ENCODE results near the gene OLFM3. TPM values are rescaled to one million over a fixed set of nuclear protein-coding genes. Genes with fewer than 3 reads are reported as not detected.

The OLFM3 gene
- total RNA-seq, 3 donors from 2014 or later: 0.12 to 2.6 (median 0.22) TPM

- Histone ChIP-seq H3K4me1 (ENCODE audit: low read depth) (no peaks in the 10 kb centered on the region), H3K9me3 (no peaks in the 10 kb centered on the region), H3K4me3 (no peak overlapping the region), H3K36me3 (ENCODE audit: low read depth) (no peaks in the 10 kb centered on the region)
- ATAC-seq: no peak
- no peak for TF ChIP-seq CTCF (IDR thresholded peaks at IDR 0.05)
- DNase-seq: no peak
- intact Hi-C loops (cut with DNase I, micrococcal nuclease): no loop called here
Observed at GRCh38 chr1:101965341-101965740, 31.4 kb downstream of the OLFM3 start.

GRCh38 chr1:101964708-101965107 lies 32.0 kb downstream of the OLFM3 start:
- no peak overlapping the region for H3K4me3 ChIP-seq
- TF ChIP-seq CTCF (IDR thresholded peaks at IDR 0.05): no peak
- no peaks in the 10 kb centered on the region for H3K36me3 ChIP-seq (ENCODE audit: low read depth)
- H3K9me3 ChIP-seq: no peaks in the 10 kb centered on the region
- H3K4me1 ChIP-seq (ENCODE audit: low read depth): no peaks in the 10 kb centered on the region
- DNase-seq: no peak
- no peak for ATAC-seq
- intact Hi-C loops (cut with DNase I, micrococcal nuclease): no loop called here

GRCh38 chr1:101960142-101960541 lies 36.6 kb downstream of the OLFM3 start:
- Histone ChIP-seq H3K9me3 (no peaks in the 10 kb centered on the region), H3K4me3 (no peak overlapping the region), H3K36me3 (ENCODE audit: low read depth) (no peaks in the 10 kb centered on the region), H3K4me1 (ENCODE audit: low read depth) (no peaks in the 10 kb centered on the region)
- intact Hi-C loops (cut with DNase I, micrococcal nuclease): no loop called here
- no peak for DNase-seq
- no peak for ATAC-seq
- no peak for TF ChIP-seq CTCF (IDR thresholded peaks at IDR 0.05)

- H3K4me1 ChIP-seq (ENCODE audit: low read depth): no peaks in the 10 kb centered on the region
- intact Hi-C loops (cut with DNase I, micrococcal nuclease): no loop called here
Observed at GRCh38 chr1:101959456-101959855, 37.3 kb downstream of the OLFM3 start.

GRCh38 chr1:101957771-101958170 lies 39.0 kb downstream of the OLFM3 start:
- intact Hi-C loops (cut with DNase I, micrococcal nuclease): no loop called here
- no peak for TF ChIP-seq CTCF (IDR thresholded peaks at IDR 0.05)

More at GRCh38 chr1:101959456-101959855, 37.3 kb downstream of the OLFM3 start:
- Histone ChIP-seq H3K4me3 (no peak overlapping the region), H3K36me3 (ENCODE audit: low read depth) (no peaks in the 10 kb centered on the region), H3K9me3 (no peaks in the 10 kb centered on the region)
- ATAC-seq (no peak), DNase-seq (no peak)
- TF ChIP-seq CTCF (IDR thresholded peaks at IDR 0.05): no peak

GRCh38 chr1:101953623-101954022 lies 43.1 kb downstream of the OLFM3 start:
- no peak for DNase-seq
- Histone ChIP-seq H3K4me1 (ENCODE audit: low read depth) (no peaks in the 10 kb centered on the region), H3K36me3 (ENCODE audit: low read depth) (no peaks in the 10 kb centered on the region), H3K4me3 (no peak overlapping the region), H3K9me3 (no peaks in the 10 kb centered on the region)
- no peak for TF ChIP-seq CTCF (IDR thresholded peaks at IDR 0.05)
- no peak for ATAC-seq
- intact Hi-C loops (cut with DNase I, micrococcal nuclease): no loop called here

More at GRCh38 chr1:101957771-101958170, 39.0 kb downstream of the OLFM3 start:
- ATAC-seq (no peak), DNase-seq (no peak)
- no peak overlapping the region for H3K4me3 ChIP-seq
- H3K36me3 ChIP-seq (ENCODE audit: low read depth): no peaks in the 10 kb centered on the region
- H3K4me1 ChIP-seq (ENCODE audit: low read depth): no peaks in the 10 kb centered on the region
- no peaks in the 10 kb centered on the region for H3K9me3 ChIP-seq
